Liver (tissue), 9 donors: ENCODE measurements around the gene ANKRD29. TPM values are rescaled to one million over a fixed set of nuclear protein-coding genes. Genes with fewer than 3 reads are reported as not detected.

Experiments used
- DNase-seq: peaks from one replicate; pipeline ENCODE4 v3.0.0-alpha.2; 2017; ENCODE audit warnings: low spot score
- H3K27ac ChIP-seq, 2 donors: one replicate each; pipeline ENCODE4 v1.7.0; 2013; ENCODE audit warnings: inconsistent platforms in 2 of 2, low read length in 2 of 2, control low read depth in 1 of 2, low read depth in 1 of 2, mild to moderate bottlenecking in 1 of 2
- H3K27me3 ChIP-seq, 4 donors: one replicate each; pipeline versions ENCODE4 v1.6.1 to v1.7.0; 2013; ENCODE audit warnings: low read length in 3 of 4, inconsistent platforms in 1 of 4, mild to moderate bottlenecking in 1 of 4, moderate library complexity in 1 of 4; ENCODE audit not compliant: control insufficient read depth in 4 of 4, insufficient read depth in 4 of 4
- H3K36me3 ChIP-seq, 4 donors: one replicate each; pipeline versions ENCODE4 v1.6.1 to v1.7.0; 2013; ENCODE audit warnings: low read length in 3 of 4, mild to moderate bottlenecking in 3 of 4, low read depth in 1 of 4, moderate library complexity in 1 of 4; ENCODE audit not compliant: control insufficient read depth in 4 of 4, insufficient read depth in 3 of 4
- H3K4me1 ChIP-seq, 4 donors: one replicate each; pipeline versions ENCODE4 v1.6.1 to v1.7.0; 2013; ENCODE audit warnings: low read length in 3 of 4, mild to moderate bottlenecking in 3 of 4, moderate library complexity in 1 of 4; ENCODE audit not compliant: control insufficient read depth in 4 of 4, insufficient read depth in 4 of 4
- H3K4me3 ChIP-seq, 3 donors: one replicate each; pipeline versions ENCODE4 v1.6.1 to v1.7.0; 2013; ENCODE audit warnings: low read length in 3 of 3, control low read depth in 1 of 3, low read depth in 1 of 3, mild to moderate bottlenecking in 1 of 3
- H3K9ac ChIP-seq, 2 donors: one replicate each; pipeline ENCODE4 v1.7.0; 2013; ENCODE audit warnings: low read length in 2 of 2, mild to moderate bottlenecking in 2 of 2, moderate library complexity in 2 of 2, control low read depth in 1 of 2, low read depth in 1 of 2
- H3K9me3 ChIP-seq, 4 donors: one replicate each; pipeline versions ENCODE4 v1.6.1 to v1.7.0; 2013; ENCODE audit warnings: low read length in 3 of 4; ENCODE audit not compliant: control insufficient read depth in 4 of 4
- ATF3 ChIP-seq: IDR thresholded peaks from 2 replicates; pipeline ENCODE4 v1.6.1; 2016; ENCODE audit warnings: antibody characterized with exemption
- CTCF ChIP-seq: fragments of 150-350 bp; IDR thresholded peaks from 2 replicates; pipeline ENCODE4 v1.5.1; 2017; ENCODE audit warnings: improper control_type of control experiment, low read depth, low read length; ENCODE audit not compliant: missing input control
- EGR1 ChIP-seq, 2 donors: IDR thresholded peaks; 2 replicates each; pipeline ENCODE4 v1.6.1; 2016 to 2018; ENCODE audit warnings: antibody characterized with exemption in 2 of 2, low read depth in 2 of 2
- FOXA1 ChIP-seq: IDR thresholded peaks from 2 replicates; pipeline ENCODE4 v1.6.1; 2016; ENCODE audit warnings: antibody characterized with exemption
- FOXA2 ChIP-seq: IDR thresholded peaks from 2 replicates; pipeline ENCODE4 v1.6.1; 2016; ENCODE audit warnings: antibody characterized with exemption
- GABPA ChIP-seq, 2 donors: IDR thresholded peaks in 1 of 2; conservative IDR thresholded peaks in 1 of 2; 2 replicates each; pipeline ENCODE4 v1.6.1; 2016; ENCODE audit warnings: antibody characterized with exemption in 2 of 2, mild to moderate bottlenecking in 1 of 2, moderate library complexity in 1 of 2
- HNF4G ChIP-seq: IDR thresholded peaks from 2 replicates; pipeline ENCODE4 v1.6.1; 2016; ENCODE audit warnings: antibody characterized with exemption
- MAX ChIP-seq: IDR thresholded peaks from 2 replicates; pipeline ENCODE4 v1.6.1; 2016; ENCODE audit warnings: antibody characterized with exemption
- NR2F2 ChIP-seq: IDR thresholded peaks from 2 replicates; pipeline ENCODE4 v1.6.1; 2016; ENCODE audit warnings: antibody characterized with exemption
- RAD21 ChIP-seq, 2 donors: IDR thresholded peaks; 2 replicates each; pipeline ENCODE4 v1.6.1; 2016; ENCODE audit warnings: antibody characterized with exemption in 2 of 2, mild to moderate bottlenecking in 2 of 2
- REST ChIP-seq: IDR thresholded peaks from 2 replicates; pipeline ENCODE4 v1.6.1; 2016; ENCODE audit warnings: antibody characterized with exemption, mild to moderate bottlenecking
- RXRA ChIP-seq, 2 donors: IDR thresholded peaks; 2 replicates each; pipeline ENCODE4 v1.6.1; 2017 to 2018; ENCODE audit warnings: antibody characterized with exemption in 2 of 2, mild to moderate bottlenecking in 1 of 2
- SP1 ChIP-seq: IDR thresholded peaks from 2 replicates; pipeline ENCODE4 v1.6.1; 2018; ENCODE audit warnings: antibody characterized with exemption, mild to moderate bottlenecking
- TAF1 ChIP-seq: conservative IDR thresholded peaks from 2 replicates; pipeline ENCODE4 v1.6.1; 2016; ENCODE audit warnings: antibody characterized with exemption, mild to moderate bottlenecking
- YY1 ChIP-seq: IDR thresholded peaks from 2 replicates; pipeline ENCODE4 v1.6.1; 2016; ENCODE audit warnings: antibody characterized with exemption, mild to moderate bottlenecking
- WGBS: extraction: QIAGEN DNeasy Blood & Tissue Kit; methylation state at CpG from one replicate; pipeline ENCODE4 v1.1.7; 2013; 5-methylcytosine and 5-hydroxymethylcytosine counted together
- polyA plus RNA-seq, 2 donors: library from polyadenylated mRNA; stranded (reverse) in 1 of 2; unstranded in 1 of 2; fragments of 200-250 nt in 1 of 2; fragments of >200 nt in 1 of 2; fragmentation: Nextera tagmentation in 1 of 2; extraction: Ambion mirVana in 1 of 2; gene quantifications; one replicate each; pipeline versions ENCODE4 v1.2.1 to v1.2.3, GENCODE V29; 2013 to 2015
- total RNA-seq, 2 donors: library from RNA; depleted of rRNA; stranded (reverse); fragments of >200 nt; gene quantifications; one replicate each; pipeline ENCODE4 v1.2.3, GENCODE V29; 2014
- TF ChIP-seq, protein P1 (sequence below): IDR thresholded peaks from 2 replicates; pipeline ENCODE4 v1.6.1; 2016; ENCODE audit warnings: antibody characterized with exemption
- donor health status: healthy.
- donor health status: healthy.
- donor health status: healthy.
- donor health status: healthy.
- donor health status: healthy.

Gene ANKRD29
- total and polyA plus RNA-seq, 4 donors = 0.14 to 0.50 (median 0.33) TPM

DNA sequence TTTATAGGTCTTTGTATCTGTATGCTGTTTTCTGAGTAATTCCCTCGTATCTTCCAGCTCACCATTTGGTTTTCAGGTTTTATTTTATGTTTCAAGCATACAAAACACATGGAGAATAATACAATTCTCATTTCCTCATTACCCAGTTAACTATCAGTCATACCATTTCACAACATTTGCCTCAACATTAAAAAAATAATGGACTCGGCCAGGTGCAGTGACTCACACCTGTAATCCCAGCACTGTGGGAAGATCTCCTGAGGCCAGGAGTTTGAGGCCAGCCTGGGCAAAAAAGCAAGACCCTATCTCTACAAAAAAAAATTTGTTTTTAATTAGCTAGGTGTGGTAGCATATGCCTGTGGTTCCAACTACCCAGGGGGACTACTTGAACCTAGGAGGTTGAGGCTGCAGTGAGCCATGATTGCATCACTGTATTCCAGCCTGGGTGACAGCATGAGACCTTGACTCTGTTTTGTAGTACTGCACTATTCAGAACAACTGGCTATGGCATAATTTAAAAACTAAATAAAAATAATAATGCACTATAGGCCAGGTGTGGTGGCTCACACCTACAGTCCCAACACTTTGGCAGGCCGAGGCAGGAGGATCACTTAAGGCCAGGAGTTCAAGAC is 96.7 kb downstream of the ANKRD29 start:
- WGBS = 85% methylated on average over 3 of the region's 3 CpGs
- TF ChIP-seq REST = no peak
- no peak for TF ChIP-seq RXRA (IDR thresholded peaks at IDR 0.05)
- no peak for TF ChIP-seq YY1
- TF ChIP-seq RAD21 (IDR thresholded peaks at IDR 0.05) = no peak
- TF ChIP-seq FOXA1 = no peak
- TF ChIP-seq TAF1 = no peak
- TF ChIP-seq, protein P1, sequence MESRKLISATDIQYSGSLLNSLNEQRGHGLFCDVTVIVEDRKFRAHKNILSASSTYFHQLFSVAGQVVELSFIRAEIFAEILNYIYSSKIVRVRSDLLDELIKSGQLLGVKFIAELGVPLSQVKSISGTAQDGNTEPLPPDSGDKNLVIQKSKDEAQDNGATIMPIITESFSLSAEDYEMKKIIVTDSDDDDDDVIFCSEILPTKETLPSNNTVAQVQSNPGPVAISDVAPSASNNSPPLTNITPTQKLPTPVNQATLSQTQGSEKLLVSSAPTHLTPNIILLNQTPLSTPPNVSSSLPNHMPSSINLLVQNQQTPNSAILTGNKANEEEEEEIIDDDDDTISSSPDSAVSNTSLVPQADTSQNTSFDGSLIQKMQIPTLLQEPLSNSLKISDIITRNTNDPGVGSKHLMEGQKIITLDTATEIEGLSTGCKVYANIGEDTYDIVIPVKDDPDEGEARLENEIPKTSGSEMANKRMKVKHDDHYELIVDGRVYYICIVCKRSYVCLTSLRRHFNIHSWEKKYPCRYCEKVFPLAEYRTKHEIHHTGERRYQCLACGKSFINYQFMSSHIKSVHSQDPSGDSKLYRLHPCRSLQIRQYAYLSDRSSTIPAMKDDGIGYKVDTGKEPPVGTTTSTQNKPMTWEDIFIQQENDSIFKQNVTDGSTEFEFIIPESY = no peak
- TF ChIP-seq NR2F2 = no peak
- no peak for TF ChIP-seq GABPA (IDR thresholded peaks at IDR 0.05 in 1 of 2, conservative IDR thresholded peaks at IDR 0.05 in 1 of 2)
- TF ChIP-seq MAX = no peak
- TF ChIP-seq FOXA2 = no peak
- no peak for TF ChIP-seq EGR1 (IDR thresholded peaks at IDR 0.05; ENCODE audit: low read depth in 2 of 2)
- DNase-seq = no peak
- Histone ChIP-seq H3K9me3 (no peaks in the 10 kb centered on the region), H3K9ac (no peak overlapping the region), H3K4me1 (peaks cover 0 to 13% (median 6%) of the 10 kb centered on the region in 4 donors), H3K36me3 (peaks cover 6 to 36% (median 28%) of the 10 kb centered on the region in 4 donors), H3K27me3 (no peaks in the 10 kb centered on the region), H3K27ac (no peak overlapping the region), H3K4me3 (no peak overlapping the region)

- Histone ChIP-seq H3K27me3 (no peaks in the 10 kb centered on the region), H3K9me3 (no peaks in the 10 kb centered on the region), H3K4me1 (no peaks in the 10 kb centered on the region), H3K4me3 (no peak overlapping the region), H3K9ac (no peak overlapping the region), H3K36me3 (peaks cover 8 to 44% (median 37%) of the 10 kb centered on the region in 4 donors), H3K27ac (no peak overlapping the region)
- WGBS = 92% methylated on average over 2 of the region's 2 CpGs
- DNase-seq = no peak
- TF ChIP-seq CTCF = no peak
- TF ChIP-seq RAD21 (IDR thresholded peaks at IDR 0.05) = no peak
- no peak for TF ChIP-seq MAX
- no peak for TF ChIP-seq FOXA1
- no peak for TF ChIP-seq YY1
- no peak for TF ChIP-seq HNF4G
- TF ChIP-seq FOXA2 = no peak
- TF ChIP-seq, protein P1 = no peak
- TF ChIP-seq SP1 = no peak
- TF ChIP-seq ATF3 = no peak
- no peak for TF ChIP-seq GABPA (IDR thresholded peaks at IDR 0.05 in 1 of 2, conservative IDR thresholded peaks at IDR 0.05 in 1 of 2)
- no peak for TF ChIP-seq TAF1
- no peak for TF ChIP-seq NR2F2
- no peak for TF ChIP-seq EGR1 (IDR thresholded peaks at IDR 0.05; ENCODE audit: low read depth in 2 of 2)
Measured at GRCh38 chr18:23563377-23564043, 99.2 kb downstream of the ANKRD29 start.
